Panc1 (cell line): ENCODE results near the gene FGF4.

Experiments used
- CTCF ChIP-seq: fragments of 450-650 bp; IDR thresholded peaks from 2 replicates; pipeline ENCODE4 v1.5.1; 2017; ENCODE audit warnings: mild to moderate bottlenecking
- POLR2AphosphoS5 ChIP-seq: IDR thresholded peaks from 2 replicates; pipeline ENCODE4 v1.6.1; 2012; ENCODE audit warnings: mild to moderate bottlenecking, low read depth, low read length, moderate library complexity
- SIN3A ChIP-seq: IDR thresholded peaks from 2 replicates; pipeline ENCODE4 v1.6.1; 2012; ENCODE audit warnings: low read depth, mild to moderate bottlenecking, low read length, moderate library complexity, borderline replicate concordance; ENCODE audit not compliant: insufficient read depth

GRCh38 chr11:69815973-69816372 lies 40.8 kb upstream of the FGF4 start:
- TF ChIP-seq CTCF (no peak), SIN3A (no peak), POLR2AphosphoS5 (no peak)
